Bronchial epithelial cell (primary cell): ENCODE measurements around the gene SP9. TPM values are rescaled to one million over a fixed set of nuclear protein-coding genes. Genes with fewer than 3 reads are reported as not detected.

ENCODE experiments used
- DNase-seq: peaks from one replicate; pipeline ENCODE4 v3.0.0-alpha.2; 2010; ENCODE audit warnings: low read depth
- FAIRE-seq: peaks from 2 replicates; lab custom pipeline; 2011; peaks lifted over from hg19 to GRCh38; lab: Jason Lieb, UNC
- H3K27me3 ChIP-seq: 2 replicates; pipeline ENCODE4 v1.5.1; 2011; ENCODE audit warnings: low read length; ENCODE audit not compliant: control insufficient read depth, insufficient read depth
- H3K36me3 ChIP-seq: 2 replicates; pipeline ENCODE4 v1.5.1; 2011; ENCODE audit warnings: low read length; ENCODE audit not compliant: control insufficient read depth, insufficient read depth
- H3K4me3 ChIP-seq: 2 replicates; pipeline ENCODE4 v1.5.1; 2011; ENCODE audit warnings: mild to moderate bottlenecking, low read depth, low read length, control low read depth
- total RNA-seq: library from RNA; depleted of rRNA; stranded (reverse); fragments of >200 nt; gene quantifications from 2 replicates; pipeline ENCODE4 v1.2.1, GENCODE V29; 2014
- TF ChIP-seq, protein P1 (sequence below): IDR thresholded peaks from 2 replicates; pipeline ENCODE4 v1.5.1; 2011; ENCODE audit warnings: mild to moderate bottlenecking, moderate library complexity, low read length, control low read depth, inconsistent platforms; ENCODE audit not compliant: insufficient read depth, severe bottlenecking

SP9 gene
- total RNA-seq, 1 donor from 2014 or later = not detected

DNA sequence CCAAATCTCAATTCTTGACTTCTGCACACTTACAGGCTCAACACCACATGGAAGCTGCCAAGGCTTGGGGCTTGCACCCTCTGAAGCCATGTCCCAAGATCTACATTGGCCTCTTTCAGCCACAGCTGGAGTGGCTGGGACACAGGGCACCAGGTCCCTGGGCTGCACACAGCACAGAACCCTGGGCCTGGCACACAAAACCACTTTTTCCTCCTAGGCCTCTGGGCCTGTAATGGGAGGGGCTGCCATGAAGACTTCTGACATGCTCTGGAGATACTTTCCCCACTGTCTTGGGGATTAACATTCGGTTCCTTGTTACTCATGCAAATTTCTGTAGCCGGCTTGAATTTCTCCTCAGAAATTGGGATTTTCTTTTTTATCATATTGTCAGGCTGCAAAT, 29.9 kb downstream of the SP9 start:
- TF ChIP-seq, protein P1, sequence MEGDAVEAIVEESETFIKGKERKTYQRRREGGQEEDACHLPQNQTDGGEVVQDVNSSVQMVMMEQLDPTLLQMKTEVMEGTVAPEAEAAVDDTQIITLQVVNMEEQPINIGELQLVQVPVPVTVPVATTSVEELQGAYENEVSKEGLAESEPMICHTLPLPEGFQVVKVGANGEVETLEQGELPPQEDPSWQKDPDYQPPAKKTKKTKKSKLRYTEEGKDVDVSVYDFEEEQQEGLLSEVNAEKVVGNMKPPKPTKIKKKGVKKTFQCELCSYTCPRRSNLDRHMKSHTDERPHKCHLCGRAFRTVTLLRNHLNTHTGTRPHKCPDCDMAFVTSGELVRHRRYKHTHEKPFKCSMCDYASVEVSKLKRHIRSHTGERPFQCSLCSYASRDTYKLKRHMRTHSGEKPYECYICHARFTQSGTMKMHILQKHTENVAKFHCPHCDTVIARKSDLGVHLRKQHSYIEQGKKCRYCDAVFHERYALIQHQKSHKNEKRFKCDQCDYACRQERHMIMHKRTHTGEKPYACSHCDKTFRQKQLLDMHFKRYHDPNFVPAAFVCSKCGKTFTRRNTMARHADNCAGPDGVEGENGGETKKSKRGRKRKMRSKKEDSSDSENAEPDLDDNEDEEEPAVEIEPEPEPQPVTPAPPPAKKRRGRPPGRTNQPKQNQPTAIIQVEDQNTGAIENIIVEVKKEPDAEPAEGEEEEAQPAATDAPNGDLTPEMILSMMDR = no peak
- DNase-seq (no peak), FAIRE-seq (no peak)
- Histone ChIP-seq H3K27me3 (no peaks in the 10 kb centered on the region), H3K36me3 (peaks cover 1% of the 10 kb centered on the region), H3K4me3 (no peak overlapping the region)

DNA sequence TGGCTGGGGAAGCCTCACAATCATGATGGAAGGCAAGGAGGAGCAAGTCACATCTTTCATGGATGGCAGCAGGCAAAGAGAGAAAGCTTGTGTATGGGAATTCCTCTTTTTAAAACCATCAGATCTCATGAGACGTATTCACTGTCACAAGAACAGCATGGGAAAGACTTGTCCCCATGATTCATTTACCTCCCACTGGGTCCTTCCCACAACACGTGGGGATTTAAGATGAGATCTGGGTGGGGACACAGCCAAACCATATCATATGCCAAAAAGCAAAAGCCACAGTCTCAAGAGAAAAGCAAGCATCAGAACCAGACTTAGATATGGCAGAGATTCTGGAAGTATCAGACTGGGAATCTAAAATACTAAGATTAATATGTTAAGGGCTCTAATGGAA, 30.8 kb downstream of the SP9 start:
- Histone ChIP-seq H3K4me3 (no peak overlapping the region), H3K36me3 (peaks cover 3% of the 10 kb centered on the region), H3K27me3 (no peaks in the 10 kb centered on the region)
- TF ChIP-seq, protein P1 = no peak
- DNase-seq (no peak), FAIRE-seq (no peak)

DNA sequence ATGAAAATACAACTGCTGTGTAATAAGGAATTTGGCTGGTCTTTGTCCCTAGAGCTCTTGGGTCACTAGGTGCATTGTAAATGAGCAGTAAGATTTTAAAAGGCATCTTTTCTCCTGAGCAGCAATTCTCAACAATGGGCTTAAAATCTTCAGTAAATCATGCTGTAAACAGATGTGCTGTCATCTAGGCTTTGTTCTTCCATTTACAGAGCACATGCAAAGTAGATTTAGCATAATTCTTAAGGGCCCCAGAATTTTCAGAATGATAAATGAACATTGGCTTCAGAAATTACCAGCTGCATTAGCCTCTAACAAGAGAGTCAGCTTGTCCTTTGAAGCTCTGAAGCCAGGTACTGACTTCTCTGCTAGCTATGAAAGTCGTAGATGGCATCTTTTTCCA, 33.9 kb downstream of the SP9 start:
- TF ChIP-seq, protein P1 = no peak
- Histone ChIP-seq H3K27me3 (no peaks in the 10 kb centered on the region), H3K4me3 (no peak overlapping the region), H3K36me3 (peaks cover 3% of the 10 kb centered on the region)
- no peak for DNase-seq
- no peak for FAIRE-seq

DNA sequence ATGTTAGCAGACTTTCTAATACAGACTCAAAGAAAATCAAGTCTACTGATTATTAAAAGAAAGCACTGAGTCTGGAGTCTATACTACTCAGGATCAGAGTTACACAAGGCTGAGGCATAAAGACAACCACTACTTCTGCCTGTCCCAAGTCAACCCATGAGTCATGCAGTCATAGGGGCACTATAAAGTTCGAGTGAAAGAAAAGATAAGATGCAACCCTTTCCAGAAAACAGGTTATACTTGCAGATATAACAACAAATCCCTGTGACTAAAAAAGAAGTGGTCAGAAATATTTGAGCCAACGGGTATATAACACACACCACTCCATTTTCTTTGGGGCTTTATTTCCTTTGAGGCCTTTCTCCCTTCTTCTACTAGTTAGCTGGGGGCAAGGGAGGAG, 42.2 kb downstream of the SP9 start:
- TF ChIP-seq, protein P1 = no peak
- FAIRE-seq (no peak), DNase-seq (peak; percentile 17)
- peaks cover 10% of the 10 kb centered on the region for H3K36me3 ChIP-seq
- H3K4me3 ChIP-seq = no peak overlapping the region
- no peaks in the 10 kb centered on the region for H3K27me3 ChIP-seq

DNA sequence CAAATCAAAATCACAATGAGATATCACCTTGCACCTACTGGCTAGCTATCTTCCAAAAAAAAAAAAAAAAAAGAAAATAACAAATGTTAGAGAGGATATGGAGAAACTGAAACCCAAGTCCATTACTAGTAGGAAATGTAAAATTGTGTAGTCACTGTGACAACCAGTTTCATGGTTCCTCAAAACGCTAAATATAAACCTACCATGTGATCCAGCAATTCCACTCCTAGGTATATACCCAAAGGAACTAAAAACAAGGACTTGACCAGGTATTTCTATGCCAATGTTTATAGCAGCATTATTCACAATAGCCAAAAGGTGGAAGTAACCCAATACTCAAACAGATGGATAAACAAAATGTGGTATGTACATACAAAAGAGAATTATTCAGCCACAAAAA, 49.0 kb downstream of the SP9 start:
- Histone ChIP-seq H3K36me3 (peaks cover 7% of the 10 kb centered on the region), H3K27me3 (no peaks in the 10 kb centered on the region), H3K4me3 (no peak overlapping the region)
- TF ChIP-seq, protein P1 = no peak
- no peak for DNase-seq
- no peak for FAIRE-seq

DNA sequence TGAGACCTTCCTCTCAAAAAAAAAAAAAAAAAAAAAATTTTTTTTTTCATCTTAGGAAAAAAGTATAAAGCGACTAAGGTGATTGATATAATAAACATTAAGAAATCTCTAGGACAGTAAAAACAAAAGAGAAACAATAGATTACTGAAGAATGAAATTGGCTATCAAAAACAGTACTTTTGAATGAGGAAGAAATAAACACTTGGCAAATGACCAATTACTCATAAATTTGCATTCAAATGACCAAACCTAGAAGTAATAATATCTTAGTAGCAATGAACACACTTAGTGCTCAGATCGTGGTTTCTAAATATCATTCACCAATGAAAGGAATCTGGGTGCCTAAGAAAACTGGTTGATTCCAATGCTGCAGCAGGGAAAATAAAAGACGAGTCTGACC, 50.4 kb downstream of the SP9 start:
- TF ChIP-seq, protein P1 = no peak
- Histone ChIP-seq H3K4me3 (no peak overlapping the region), H3K36me3 (peaks cover 7% of the 10 kb centered on the region), H3K27me3 (no peaks in the 10 kb centered on the region)
- DNase-seq = no peak
- FAIRE-seq = no peak
